IMR-90 (cell line): Measurements from ENCODE around the gene MDM2. TPM values are rescaled to one million over a fixed set of nuclear protein-coding genes. Genes with fewer than 3 reads are reported as not detected.

Source experiments
- ATAC-seq: fragments of 200-7000 bp; cut with Tn5 transposase; 2 replicates; pipeline ENCODE4 v1.9.1; 2020; ENCODE audit warnings: low read depth, mild to moderate bottlenecking, moderate library complexity
- BruUV-seq: library from RNA; stranded (reverse); fragments of 400-500 nt; replicated peaks from 2 replicates; lab custom pipeline; 2021; lab: Mats Ljungman, UMichigan
- CTCF ChIA-PET: fragments of 300-600 bp; formaldehyde crosslinking; extraction: SDS; loops from one replicate; lab custom pipeline; 2021; ENCODE audit warnings: antibody characterized with exemption; lab: Yijun Ruan, JAX
- POLR2A ChIA-PET: fragments of 300-600 bp; sonication (Branson Sonifier 250); formaldehyde crosslinking; loops from one replicate; lab custom pipeline; 2022; ENCODE audit warnings: antibody characterized with exemption; ENCODE audit not compliant: unreplicated experiment; lab: Charles Lee
- DNase-seq: peaks from one replicate; pipeline ENCODE4 v3.0.0; 2013
- H2AFZ ChIP-seq: replicated peaks from 2 replicates; pipeline ENCODE3; 2013; ENCODE audit warnings: low read length, mild to moderate bottlenecking; ENCODE audit not compliant: poor library complexity
- H2AK5ac ChIP-seq: 2 replicates; pipeline ENCODE4 v1.6.1; 2013; ENCODE audit warnings: low read depth, low read length, inconsistent platforms
- H2AK9ac ChIP-seq: replicated peaks from 2 replicates; pipeline ENCODE3; 2013; ENCODE audit warnings: mild to moderate bottlenecking, low read depth, low read length, moderate library complexity; ENCODE audit not compliant: poor library complexity
- H2BK120ac ChIP-seq: 2 replicates; pipeline ENCODE4 v1.6.1; 2013; ENCODE audit warnings: low read depth, low read length, inconsistent platforms
- H2BK15ac ChIP-seq: 3 replicates; pipeline ENCODE4 v1.6.1; 2013; ENCODE audit warnings: low read depth, low read length, inconsistent platforms
- H2BK20ac ChIP-seq: 2 replicates; pipeline ENCODE4 v1.6.1; 2013; ENCODE audit warnings: low read depth, mild to moderate bottlenecking, inconsistent platforms, low read length, moderate library complexity
- H2BK5ac ChIP-seq: 2 replicates; pipeline ENCODE4 v1.6.1; 2013; ENCODE audit warnings: mild to moderate bottlenecking, low read depth, low read length, inconsistent platforms; ENCODE audit not compliant: poor library complexity, severe bottlenecking
- H3K14ac ChIP-seq: replicated peaks from 2 replicates; pipeline ENCODE4 v1.6.1; 2013; ENCODE audit warnings: low read depth, low read length, inconsistent platforms
- H3K18ac ChIP-seq: 2 replicates; pipeline ENCODE4 v1.6.1; 2013; ENCODE audit warnings: low read depth, low read length, control low read depth
- H3K23ac ChIP-seq: 2 replicates; pipeline ENCODE4 v1.6.1; 2013; ENCODE audit warnings: low read depth, low read length, inconsistent platforms
- H3K27ac ChIP-seq: 2 replicates; pipeline ENCODE4 v1.5.1; 2013; ENCODE audit warnings: mild to moderate bottlenecking, control low read depth, low read length; ENCODE audit not compliant: insufficient read depth
- H3K27me3 ChIP-seq: 2 replicates; pipeline ENCODE4 v1.6.1; 2013; ENCODE audit warnings: low read length; ENCODE audit not compliant: control insufficient read depth, insufficient read depth
- H3K36me3 ChIP-seq: 2 replicates; pipeline ENCODE4 v1.6.1; 2013; ENCODE audit warnings: low read length, mixed read lengths; ENCODE audit not compliant: control insufficient read depth, insufficient read depth
- H3K4ac ChIP-seq: 2 replicates; pipeline ENCODE4 v1.6.1; 2013; ENCODE audit warnings: low read depth, low read length, inconsistent platforms
- H3K4me1 ChIP-seq: 2 replicates; pipeline ENCODE4 v1.6.1; 2013; ENCODE audit warnings: low read length, mixed read lengths; ENCODE audit not compliant: control insufficient read depth, insufficient read depth
- H3K4me2 ChIP-seq: 2 replicates; pipeline ENCODE4 v1.6.1; 2013; ENCODE audit warnings: low read depth, mild to moderate bottlenecking, control low read depth, low read length, moderate library complexity
- H3K4me3 ChIP-seq: 2 replicates; pipeline ENCODE4 v1.5.1; 2013; ENCODE audit warnings: low read depth, mild to moderate bottlenecking, control low read depth, low read length, moderate library complexity; ENCODE audit not compliant: insufficient read depth
- H3K56ac ChIP-seq: 2 replicates; pipeline ENCODE4 v1.6.1; 2013; ENCODE audit warnings: low read length, inconsistent platforms; ENCODE audit not compliant: insufficient read depth; ENCODE audit errors: extremely low read depth
- H3K79me1 ChIP-seq, 2 experiments: 2 replicates each; pipeline ENCODE4 v1.6.1; 2013; ENCODE audit warnings: low read length in 2 of 2, inconsistent platforms in 1 of 2, low read depth in 1 of 2
- H3K9ac ChIP-seq: 2 replicates; pipeline ENCODE4 v1.6.1; 2013; ENCODE audit warnings: low read depth, low read length, control low read depth
- H3K9me1 ChIP-seq: 2 replicates; pipeline ENCODE4 v1.6.1; 2013; ENCODE audit warnings: low read length, inconsistent platforms; ENCODE audit not compliant: insufficient read depth
- H3K9me3 ChIP-seq: 2 replicates; pipeline ENCODE4 v1.6.1; 2013; ENCODE audit warnings: low read length; ENCODE audit not compliant: control insufficient read depth, insufficient read depth
- H4K20me1 ChIP-seq: 2 replicates; pipeline ENCODE4 v1.6.1; 2013; ENCODE audit warnings: low read length, inconsistent platforms; ENCODE audit not compliant: insufficient read depth
- H4K5ac ChIP-seq: 2 replicates; pipeline ENCODE4 v1.6.1; 2013; ENCODE audit warnings: mild to moderate bottlenecking, low read depth, low read length, control low read depth
- H4K8ac ChIP-seq, 2 experiments: 2 replicates each; pipeline ENCODE4 v1.6.1; 2013; ENCODE audit warnings: low read depth in 2 of 2, low read length in 2 of 2, control low read depth in 1 of 2, inconsistent platforms in 1 of 2
- H4K91ac ChIP-seq: 2 replicates; pipeline ENCODE4 v1.6.1; 2013; ENCODE audit warnings: low read depth, low read length, inconsistent platforms; ENCODE audit not compliant: insufficient read depth
- BHLHE40 ChIP-seq: fragments of 150-350 bp; IDR thresholded peaks from 2 replicates; pipeline ENCODE4 v1.6.1; 2016; ENCODE audit warnings: mild to moderate bottlenecking, low read depth, low read length
- CEBPB ChIP-seq: IDR thresholded peaks from 2 replicates; pipeline ENCODE4 v1.6.1; 2012; ENCODE audit warnings: low read depth, low read length, improper control_type of control experiment
- CHD1 ChIP-seq: IDR thresholded peaks from 2 replicates; pipeline ENCODE4 v1.6.1; 2012; ENCODE audit warnings: low read depth, low read length, improper control_type of control experiment
- FOS ChIP-seq: fragments of 150-350 bp; IDR thresholded peaks from 2 replicates; pipeline ENCODE4 v1.6.1; 2016; ENCODE audit warnings: low read depth, low read length
- MAFK ChIP-seq: IDR thresholded peaks from 2 replicates; pipeline ENCODE4 v1.6.1; 2012; ENCODE audit warnings: low read depth, low read length, improper control_type of control experiment
- MAZ ChIP-seq: IDR thresholded peaks from 2 replicates; pipeline ENCODE4 v1.6.1; 2012; ENCODE audit warnings: low read depth, mild to moderate bottlenecking, low read length, improper control_type of control experiment, moderate library complexity, borderline replicate concordance
- MXI1 ChIP-seq: IDR thresholded peaks from 2 replicates; pipeline ENCODE4 v1.6.1; 2012; ENCODE audit warnings: low read depth, mild to moderate bottlenecking, low read length, moderate library complexity, borderline replicate concordance
- NFE2L2 ChIP-seq: fragments of 150-350 bp; IDR thresholded peaks from 2 replicates; pipeline ENCODE4 v1.6.1; 2016; ENCODE audit warnings: low read depth, mild to moderate bottlenecking, low read length
- POLR2A ChIP-seq: IDR thresholded peaks from 2 replicates; pipeline ENCODE4 v1.6.1; 2012; ENCODE audit warnings: mild to moderate bottlenecking, low read depth, low read length
- RAD21 ChIP-seq: IDR thresholded peaks from 2 replicates; pipeline ENCODE4 v1.6.1; 2012; ENCODE audit warnings: low read length, improper control_type of control experiment
- RCOR1 ChIP-seq: IDR thresholded peaks from 2 replicates; pipeline ENCODE4 v1.6.1; 2012; ENCODE audit warnings: mild to moderate bottlenecking, low read length, improper control_type of control experiment; ENCODE audit not compliant: insufficient replicate concordance
- RFX5 ChIP-seq: IDR thresholded peaks from 2 replicates; pipeline ENCODE4 v1.8.0; 2012; ENCODE audit warnings: low read depth, mild to moderate bottlenecking, low read length, moderate library complexity
- SMC3 ChIP-seq: fragments of 150-350 bp; IDR thresholded peaks from 2 replicates; pipeline ENCODE4 v1.6.1; 2016; ENCODE audit warnings: low read depth, mild to moderate bottlenecking, antibody characterized with exemption, low read length, moderate library complexity
- WGBS, 2 experiments: methylation state at CpG; one replicate each; pipeline versions ENCODE4 v1.1.5 to v1.1.7; 2013; ENCODE audit warnings: missing lambda C conversion rate in 2 of 2; ENCODE audit not compliant: insufficient read length in 1 of 2; ENCODE audit errors: extremely low coverage in 2 of 2; 5-methylcytosine and 5-hydroxymethylcytosine counted together
- dilution Hi-C: fragments of 300-500 bp; cut with HindIII; formaldehyde crosslinking; loops from one replicate; pipeline ENCODE4 v1.14.3; 2018; ENCODE audit warnings: low sequenced_read_pairs; ENCODE audit not compliant: unreplicated experiment
- in situ Hi-C: fragments of 300-500 bp; cut with MboI; formaldehyde crosslinking; loops from 3 replicates; pipeline ENCODE4 v1.14.3; 2019; ENCODE audit warnings: low sequenced_read_pairs, inconsistent platforms, mixed read lengths
- intact Hi-C: fragments of 100-400 bp; cut with micrococcal nuclease; formaldehyde crosslinking; loops from 2 replicates; pipeline ENCODE4 v1.10.0; 2022
- polyA plus RNA-seq, 3 experiments: library from polyadenylated mRNA; depleted of rRNA; stranded (reverse); fragments of >200 nt; gene quantifications; 2 replicates each; pipeline ENCODE4 v1.2.3, GENCODE V29; 2012; ENCODE audit warnings: low replicate concordance in 1 of 3
- total RNA-seq: library from RNA; depleted of rRNA; stranded (reverse); fragments of >200 nt; gene quantifications from 2 replicates; pipeline ENCODE4 v1.2.3, GENCODE V29; 2012
- TF ChIP-seq, protein P1 (sequence below): fragments of 150-350 bp; IDR thresholded peaks from 2 replicates; pipeline ENCODE4 v1.6.1; 2017; ENCODE audit warnings: mild to moderate bottlenecking, antibody characterized with exemption, low read length, low read depth
- TF ChIP-seq, protein P2 (sequence below): conservative IDR thresholded peaks from 2 replicates; pipeline ENCODE4 v1.5.1; 2012; ENCODE audit warnings: mild to moderate bottlenecking, low read depth, low read length, improper control_type of control experiment
- TF ChIP-seq, protein P3 (sequence below): fragments of 150-350 bp; IDR thresholded peaks from 2 replicates; pipeline ENCODE4 v1.6.1; 2016; ENCODE audit warnings: low read depth, mild to moderate bottlenecking, low read length, moderate library complexity, borderline replicate concordance

Gene MDM2
- total and polyA plus RNA-seq, 2 of the 4 experiments (the other 2 are of a cell fraction), result 21.9 to 196 TPM

- Histone ChIP-seq H3K9ac (no peak overlapping the region), H2AFZ (no peak overlapping the region), H3K36me3 (no peaks in the 10 kb centered on the region), H3K56ac (no peak overlapping the region), H3K23ac (no peak overlapping the region), H4K5ac (no peak overlapping the region), H4K91ac (no peak overlapping the region), H3K79me1 (no peaks in the 10 kb centered on the region), H2AK9ac (no peak overlapping the region), H3K27ac (no peak overlapping the region), H3K14ac (no peak overlapping the region), H4K8ac (no peak overlapping the region), H2AK5ac (no peak overlapping the region), H3K4me3 (no peak overlapping the region), H3K4me1 (no peaks in the 10 kb centered on the region), H2BK5ac (no peak overlapping the region), H3K27me3 (no peaks in the 10 kb centered on the region), H3K9me3 (no peaks in the 10 kb centered on the region), H3K9me1 (no peaks in the 10 kb centered on the region), H3K4ac (no peak overlapping the region), H4K20me1 (no peaks in the 10 kb centered on the region), H2BK120ac (no peak overlapping the region), H2BK15ac (no peak overlapping the region), H3K4me2 (no peak overlapping the region), H3K18ac (no peak overlapping the region), H2BK20ac (no peak overlapping the region)
- ATAC-seq, result no peak
- ChIA-PET CTCF (interaction anchor here (0.6 kb wide), 1 partner anchor 263 kb away, joined by 3 read pairs; no protein-coding TSS in a partner anchor), POLR2A (no interaction called here)
- no CpG with 5 or more reads among the region's 6 CpGs for WGBS, 2 experiments
- dilution Hi-C loops, result no loop called here
- no TSS peak for BruUV-seq
- TF ChIP-seq MAFK (no peak), MAZ (no peak), POLR2A (no peak), RFX5 (no peak), CHD1 (no peak), NFE2L2 (no peak), CEBPB (no peak), RAD21 (no peak), MXI1 (no peak), RCOR1 (no peak), SMC3 (no peak), BHLHE40 (no peak), FOS (no peak)
- TF ChIP-seq, protein P1, sequence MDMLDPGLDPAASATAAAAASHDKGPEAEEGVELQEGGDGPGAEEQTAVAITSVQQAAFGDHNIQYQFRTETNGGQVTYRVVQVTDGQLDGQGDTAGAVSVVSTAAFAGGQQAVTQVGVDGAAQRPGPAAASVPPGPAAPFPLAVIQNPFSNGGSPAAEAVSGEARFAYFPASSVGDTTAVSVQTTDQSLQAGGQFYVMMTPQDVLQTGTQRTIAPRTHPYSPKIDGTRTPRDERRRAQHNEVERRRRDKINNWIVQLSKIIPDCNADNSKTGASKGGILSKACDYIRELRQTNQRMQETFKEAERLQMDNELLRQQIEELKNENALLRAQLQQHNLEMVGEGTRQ, result no peak
- TF ChIP-seq, protein P2, sequence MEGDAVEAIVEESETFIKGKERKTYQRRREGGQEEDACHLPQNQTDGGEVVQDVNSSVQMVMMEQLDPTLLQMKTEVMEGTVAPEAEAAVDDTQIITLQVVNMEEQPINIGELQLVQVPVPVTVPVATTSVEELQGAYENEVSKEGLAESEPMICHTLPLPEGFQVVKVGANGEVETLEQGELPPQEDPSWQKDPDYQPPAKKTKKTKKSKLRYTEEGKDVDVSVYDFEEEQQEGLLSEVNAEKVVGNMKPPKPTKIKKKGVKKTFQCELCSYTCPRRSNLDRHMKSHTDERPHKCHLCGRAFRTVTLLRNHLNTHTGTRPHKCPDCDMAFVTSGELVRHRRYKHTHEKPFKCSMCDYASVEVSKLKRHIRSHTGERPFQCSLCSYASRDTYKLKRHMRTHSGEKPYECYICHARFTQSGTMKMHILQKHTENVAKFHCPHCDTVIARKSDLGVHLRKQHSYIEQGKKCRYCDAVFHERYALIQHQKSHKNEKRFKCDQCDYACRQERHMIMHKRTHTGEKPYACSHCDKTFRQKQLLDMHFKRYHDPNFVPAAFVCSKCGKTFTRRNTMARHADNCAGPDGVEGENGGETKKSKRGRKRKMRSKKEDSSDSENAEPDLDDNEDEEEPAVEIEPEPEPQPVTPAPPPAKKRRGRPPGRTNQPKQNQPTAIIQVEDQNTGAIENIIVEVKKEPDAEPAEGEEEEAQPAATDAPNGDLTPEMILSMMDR, result no peak
- TF ChIP-seq, protein P3, sequence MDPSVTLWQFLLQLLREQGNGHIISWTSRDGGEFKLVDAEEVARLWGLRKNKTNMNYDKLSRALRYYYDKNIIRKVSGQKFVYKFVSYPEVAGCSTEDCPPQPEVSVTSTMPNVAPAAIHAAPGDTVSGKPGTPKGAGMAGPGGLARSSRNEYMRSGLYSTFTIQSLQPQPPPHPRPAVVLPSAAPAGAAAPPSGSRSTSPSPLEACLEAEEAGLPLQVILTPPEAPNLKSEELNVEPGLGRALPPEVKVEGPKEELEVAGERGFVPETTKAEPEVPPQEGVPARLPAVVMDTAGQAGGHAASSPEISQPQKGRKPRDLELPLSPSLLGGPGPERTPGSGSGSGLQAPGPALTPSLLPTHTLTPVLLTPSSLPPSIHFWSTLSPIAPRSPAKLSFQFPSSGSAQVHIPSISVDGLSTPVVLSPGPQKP, result no peak
- intact Hi-C loops, result no loop called here
- DNase-seq, result no peak
- in situ Hi-C loops, result no loop called here
These were observed 83.2 kb downstream of the MDM2 start for GRCh38 chr12:68891141-68891540.
